Adipocyte (in vitro differentiated cells): ENCODE data around the gene GPR146.
"Not testable (repeated sequence)": the region's sequence is repeated elsewhere in the genome, so short reads cannot be mapped to it uniquely, and the experiment has no call there.

Experiments
- DNase-seq: peaks from one replicate; pipeline ENCODE4 v3.0.0-alpha.2; 2015; ENCODE audit warnings: low read depth
- H3K27me3 ChIP-seq: replicated peaks from 2 replicates; pipeline ENCODE4 v1.7.0; 2013; ENCODE audit warnings: mild to moderate bottlenecking, low read length, moderate library complexity; ENCODE audit not compliant: control insufficient read depth, insufficient read depth
- H3K36me3 ChIP-seq: 2 replicates; pipeline ENCODE4 v1.7.0; 2013; ENCODE audit warnings: low read length, mild to moderate bottlenecking, moderate library complexity; ENCODE audit not compliant: control insufficient read depth, insufficient read depth, severe bottlenecking
- H3K4me1 ChIP-seq: 2 replicates; pipeline ENCODE4 v1.7.0; 2013; ENCODE audit warnings: mild to moderate bottlenecking, low read length, moderate library complexity; ENCODE audit not compliant: control insufficient read depth, insufficient read depth
- H3K4me3 ChIP-seq: 2 replicates; pipeline ENCODE4 v1.7.0; 2013; ENCODE audit warnings: mild to moderate bottlenecking, low read length, moderate library complexity
- H3K9ac ChIP-seq: 2 replicates; pipeline ENCODE4 v1.7.0; 2013; ENCODE audit warnings: mild to moderate bottlenecking, low read length, moderate library complexity
- H3K9me3 ChIP-seq: 2 replicates; pipeline ENCODE4 v1.7.0; 2013; ENCODE audit warnings: mild to moderate bottlenecking, low read length, moderate library complexity; ENCODE audit not compliant: control insufficient read depth

The GPR146 gene

GRCh38 chr7:1044189-1045068 is at the start of gene GPR146:
GPR146 (plus strand) TSS chr7:1044546; CDS start chr7:1057516, 12,970 bp downstream.
- Histone ChIP-seq H3K27me3 (no peaks in the 10 kb centered on the region), H3K4me3 (peak within 1 kb of the TSS; percentile 82), H3K36me3 (no peaks in the 10 kb centered on the region), H3K9ac (peak within 1 kb of the TSS; percentile 86), H3K4me1 (peaks cover 36% of the 10 kb centered on the region), H3K9me3 (no peaks in the 10 kb centered on the region)
- DNase-seq: peak; percentile 100

GRCh38 chr7:994592-995308 is 49.6 kb upstream of the GPR146 start:
- no peaks in the 10 kb centered on the region for H3K9me3 ChIP-seq

GRCh38 chr7:995571-995970 is 48.8 kb upstream of the GPR146 start:
- no peak for DNase-seq
- H3K36me3 ChIP-seq: no peaks in the 10 kb centered on the region

More at GRCh38 chr7:994592-995308, 49.6 kb upstream of the GPR146 start:
- peaks cover 3% of the 10 kb centered on the region for H3K27me3 ChIP-seq
- no peaks in the 10 kb centered on the region for H3K36me3 ChIP-seq
- H3K9ac ChIP-seq: no peak overlapping the region
- DNase-seq: no peak
- H3K4me3 ChIP-seq: no peak overlapping the region
- no peaks in the 10 kb centered on the region for H3K4me1 ChIP-seq

GRCh38 chr7:996079-996872 is 48.1 kb upstream of the GPR146 start:
- H3K36me3 ChIP-seq: no peaks in the 10 kb centered on the region
- H3K9me3 ChIP-seq: no peaks in the 10 kb centered on the region
- H3K4me1 ChIP-seq: no peaks in the 10 kb centered on the region
- no peak for DNase-seq
- H3K27me3 ChIP-seq: no peaks in the 10 kb centered on the region
- no peak overlapping the region for H3K4me3 ChIP-seq
- H3K9ac ChIP-seq: no peak overlapping the region

More at GRCh38 chr7:995571-995970, 48.8 kb upstream of the GPR146 start:
- H3K4me1 ChIP-seq: no peaks in the 10 kb centered on the region
- no peaks in the 10 kb centered on the region for H3K9me3 ChIP-seq
- no peak overlapping the region for H3K4me3 ChIP-seq
- no peak overlapping the region for H3K9ac ChIP-seq
- peaks cover 1% of the 10 kb centered on the region for H3K27me3 ChIP-seq

- H3K36me3 ChIP-seq: no peaks in the 10 kb centered on the region
- H3K9me3 ChIP-seq: no peaks in the 10 kb centered on the region
- DNase-seq: no peak
- no peaks in the 10 kb centered on the region for H3K27me3 ChIP-seq
- no peak overlapping the region for H3K4me3 ChIP-seq
- no peak overlapping the region for H3K9ac ChIP-seq
- H3K4me1 ChIP-seq: no peaks in the 10 kb centered on the region
These were observed 46.6 kb upstream of the GPR146 start for GRCh38 chr7:997404-998395.

GRCh38 chr7:999149-999879 is 45.0 kb upstream of the GPR146 start:
- Histone ChIP-seq H3K9me3 (no peaks in the 10 kb centered on the region), H3K36me3 (no peaks in the 10 kb centered on the region), H3K4me3 (no peak overlapping the region), H3K9ac (no peak overlapping the region), H3K4me1 (no peaks in the 10 kb centered on the region), H3K27me3 (no peaks in the 10 kb centered on the region)
- DNase-seq: no peak

- no peak for DNase-seq
- no peaks in the 10 kb centered on the region for H3K9me3 ChIP-seq
- H3K36me3 ChIP-seq: no peaks in the 10 kb centered on the region
- H3K9ac ChIP-seq: no peak overlapping the region
- no peaks in the 10 kb centered on the region for H3K27me3 ChIP-seq
- H3K4me3 ChIP-seq: no peak overlapping the region
- H3K4me1 ChIP-seq: peaks cover 2% of the 10 kb centered on the region
These were observed 44.1 kb upstream of the GPR146 start for GRCh38 chr7:999941-1000935.

GRCh38 chr7:1001069-1001770 is 43.1 kb upstream of the GPR146 start:
- not testable (repeated sequence) for H3K9ac ChIP-seq, DNase-seq, H3K4me1 ChIP-seq, H3K36me3 ChIP-seq, H3K4me3 ChIP-seq, H3K9me3 ChIP-seq, H3K27me3 ChIP-seq

GRCh38 chr7:1002026-1002425 is 42.3 kb upstream of the GPR146 start:
- DNase-seq, H3K4me1 ChIP-seq, H3K36me3 ChIP-seq, H3K4me3 ChIP-seq, H3K27me3 ChIP-seq, H3K9ac ChIP-seq, H3K9me3 ChIP-seq: not testable (repeated sequence)
